GM19324 (cell line): Measurements from ENCODE around the gene PCLAF.
"Not testable (repeated sequence)": the region's sequence is repeated elsewhere in the genome, so short reads cannot be mapped to it uniquely, and the experiment has no call there.

Source experiments
- ATAC-seq: cut with Tn5 transposase; IDR thresholded peaks from one replicate; pipeline ENCODE4 v1.9.1; 2021; ENCODE audit warnings: mild to moderate bottlenecking, moderate library complexity; ENCODE audit not compliant: unreplicated experiment, low FRiP score

Gene PCLAF

DNA sequence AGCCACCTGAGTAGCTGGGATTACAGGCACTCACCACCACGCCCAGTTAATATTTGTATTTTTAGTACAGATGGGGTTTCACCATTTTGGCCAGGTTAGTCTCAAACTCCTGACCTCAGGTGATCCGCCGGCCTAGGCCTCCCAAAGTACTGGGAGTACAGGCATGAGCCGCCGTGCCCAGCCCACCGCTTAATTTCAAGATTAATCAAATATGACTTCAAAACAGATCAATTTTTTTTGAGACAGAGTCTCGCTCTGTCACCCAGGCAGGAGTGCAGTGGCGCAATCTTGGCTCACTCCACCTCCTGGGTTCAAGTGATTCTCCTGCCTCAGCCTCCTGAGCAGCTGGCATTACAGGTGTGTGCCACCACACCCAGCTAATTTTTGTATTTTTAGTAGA, 9.9 kb downstream of the PCLAF start:
- ATAC-seq: not testable (repeated sequence)

DNA sequence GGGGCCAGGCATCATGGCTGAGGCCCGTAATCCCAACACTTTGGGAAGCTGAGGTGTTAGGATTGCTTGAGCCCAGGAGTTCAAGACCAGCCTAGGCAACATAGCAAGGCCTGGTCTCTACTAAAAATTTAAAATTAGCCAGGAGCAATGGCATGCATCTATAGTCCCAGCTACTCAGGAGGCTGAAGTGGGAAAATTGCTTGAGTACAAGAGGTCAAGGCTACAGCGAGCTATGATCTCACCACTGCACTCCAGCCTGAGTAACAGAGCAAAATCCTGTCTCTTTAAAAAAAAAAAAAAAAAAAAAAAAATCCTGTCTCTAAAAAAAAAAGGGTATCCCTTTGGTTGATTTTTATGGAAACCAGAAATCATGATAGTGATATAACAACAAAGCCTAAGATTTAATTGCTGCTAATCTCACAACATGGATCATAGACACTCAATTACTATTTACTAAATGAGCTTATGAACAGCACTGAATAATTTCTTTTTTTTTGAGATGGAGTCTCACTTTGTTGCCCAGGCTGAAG, 12.1 kb downstream of the PCLAF start:
- ATAC-seq: no peak

DNA sequence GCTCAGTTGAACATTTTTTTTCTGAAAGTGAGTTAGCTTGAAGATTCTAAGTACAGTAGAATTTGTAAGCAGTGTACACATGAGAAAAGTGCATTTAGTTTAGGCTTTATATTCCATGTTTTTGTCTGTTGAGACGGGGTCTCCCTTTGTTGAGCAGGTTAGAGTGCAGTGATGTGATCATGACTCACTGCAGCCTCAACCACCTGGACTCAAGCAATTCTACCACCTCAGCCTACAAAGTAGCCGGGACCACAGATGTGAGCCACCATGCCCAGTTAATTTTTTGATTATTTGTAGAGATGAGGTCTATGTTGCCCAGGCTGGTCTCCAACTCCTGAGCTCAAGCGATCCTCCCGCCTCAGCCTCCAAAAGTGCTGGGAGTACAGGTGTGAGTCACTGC, 20.0 kb downstream of the PCLAF start:
- ATAC-seq: no peak

DNA sequence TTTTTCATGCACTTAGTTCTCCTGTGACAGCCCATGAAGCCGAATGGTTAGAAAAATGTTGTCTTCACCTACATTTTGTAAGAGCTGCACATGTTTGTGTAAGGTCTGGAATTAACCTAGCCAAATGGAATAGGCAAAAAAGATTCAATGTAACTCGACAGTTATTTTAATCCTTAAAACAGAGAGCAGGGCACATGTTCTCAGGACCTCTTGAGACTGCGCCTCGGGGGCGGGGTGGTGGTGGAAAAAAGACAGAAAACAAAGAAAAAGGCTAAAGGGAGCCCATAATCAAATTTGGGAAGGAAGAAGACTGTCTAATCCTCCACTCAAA, 24.6 kb downstream of the PCLAF start:
- ATAC-seq: no peak

DNA sequence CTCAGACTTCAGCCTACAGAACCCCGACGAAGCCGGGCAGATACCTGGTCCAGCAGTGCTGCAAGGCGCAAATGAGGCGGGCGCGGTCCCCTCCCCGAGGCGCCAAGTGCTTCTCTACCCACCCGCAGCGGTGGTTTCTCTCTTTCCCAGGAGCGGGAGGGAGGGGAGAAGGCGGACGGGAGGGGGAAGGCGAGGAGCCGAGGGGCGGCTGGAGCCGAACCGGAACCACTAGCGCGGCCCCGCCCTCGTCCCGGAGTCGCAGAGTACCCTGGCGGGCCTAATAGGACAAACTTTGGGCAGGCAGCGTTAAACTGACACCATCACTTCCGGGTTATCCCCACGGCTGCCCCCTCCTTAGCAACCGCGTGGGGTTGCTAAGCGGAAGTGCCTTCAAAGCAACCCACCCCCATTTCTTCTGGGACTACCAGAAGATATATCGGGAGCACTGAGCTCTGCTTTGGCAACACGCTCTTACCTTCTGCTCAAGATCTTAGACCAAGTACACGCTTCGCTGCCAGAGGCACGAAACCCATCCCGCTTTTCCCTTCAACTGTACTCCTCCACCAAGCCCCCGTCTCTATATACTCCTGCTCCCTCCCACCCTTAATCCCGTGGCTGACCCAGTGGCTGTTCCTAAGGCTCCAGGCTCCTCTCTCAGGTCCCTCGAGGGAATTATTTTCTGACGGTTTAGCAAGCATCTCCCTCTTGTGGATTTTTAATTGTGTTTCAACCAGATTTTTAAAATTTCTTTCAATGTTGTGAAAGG, 25.1 kb downstream of the PCLAF start, which contains the start of gene CSNK1G1:
TSS of gene CSNK1G1 (minus strand) at position 230 of the 766 bp plus-strand sequence. CDS start 55,674 bp downstream, outside the sequence.
- ATAC-seq: peak; percentile 93

DNA sequence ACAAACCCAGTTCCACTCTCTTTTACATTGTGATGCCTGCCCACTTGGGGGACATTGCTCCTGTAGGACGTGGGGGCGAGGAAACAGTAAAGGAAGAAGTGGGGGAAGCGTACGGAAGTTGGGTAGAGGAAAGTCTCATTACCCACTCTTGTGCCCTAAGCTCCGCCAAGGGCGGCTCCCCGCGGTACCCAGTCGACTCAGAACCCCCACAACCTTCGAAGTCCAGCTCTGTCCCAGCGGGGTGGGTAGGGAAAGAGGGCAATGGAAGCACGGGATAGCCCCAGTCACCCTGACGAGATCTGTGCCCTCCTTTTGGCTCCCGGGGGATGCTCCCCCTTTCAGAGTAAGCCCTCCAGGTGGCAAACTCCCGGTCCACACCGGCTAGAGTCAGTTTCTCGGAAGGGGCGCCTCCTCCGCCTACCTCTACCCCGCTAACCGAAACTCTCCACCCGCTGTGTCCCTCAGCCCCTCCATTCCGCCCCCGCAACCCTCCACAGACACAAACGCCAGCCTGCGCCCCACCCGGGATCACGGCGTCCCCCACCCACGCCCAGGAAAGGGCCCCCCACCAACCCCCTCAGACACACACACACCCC, 25.8 kb downstream of the PCLAF start:
- ATAC-seq: no peak

DNA sequence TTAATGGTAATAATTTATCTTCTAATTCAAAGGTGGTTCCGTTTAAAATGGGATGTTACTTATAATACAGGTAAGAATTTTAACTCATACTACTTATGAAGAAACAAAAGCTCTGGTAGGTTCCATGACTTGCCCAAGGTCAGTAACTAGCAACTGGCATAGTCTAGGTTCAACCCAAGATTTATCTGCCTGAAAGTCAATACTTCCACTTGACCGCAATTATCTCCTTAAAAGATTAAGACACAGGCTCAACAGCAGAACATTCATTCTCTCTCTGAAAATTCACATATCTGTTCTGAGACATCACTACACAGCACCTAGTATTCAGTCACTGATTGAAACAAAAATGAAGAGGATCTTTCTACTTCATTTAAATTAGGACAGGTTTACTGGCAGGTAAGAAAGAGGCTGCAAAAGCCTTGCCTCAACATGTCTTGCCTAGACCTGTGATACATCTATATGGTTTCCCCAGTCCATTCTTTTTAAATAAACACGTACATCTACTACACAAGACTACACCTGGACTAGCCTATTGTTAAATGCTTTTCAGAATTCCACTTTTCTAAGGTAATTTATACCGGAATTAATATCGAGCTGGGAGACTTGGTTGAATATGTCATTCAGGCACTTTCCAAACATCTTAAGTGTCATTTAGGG, 26.4 kb downstream of the PCLAF start:
- ATAC-seq: no peak

DNA sequence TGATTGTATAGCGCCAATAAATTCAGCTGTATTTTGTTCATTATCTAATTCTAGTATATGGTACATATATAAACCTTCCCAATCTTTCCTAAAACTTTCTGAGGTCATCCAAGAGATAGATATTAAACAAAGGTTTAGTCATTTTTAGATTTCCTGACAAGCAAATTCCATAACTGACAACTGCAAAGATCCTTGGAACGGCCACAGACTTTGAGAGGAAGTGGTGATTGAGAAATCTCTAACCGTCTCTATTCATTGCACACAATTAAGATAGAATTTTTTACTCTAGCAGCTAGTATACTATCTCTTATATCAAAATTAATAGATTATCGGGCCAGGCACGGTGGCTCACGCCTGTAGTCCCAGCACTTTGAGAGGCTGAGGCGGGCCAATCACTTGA, 30.0 kb downstream of the PCLAF start:
- ATAC-seq: no peak

DNA sequence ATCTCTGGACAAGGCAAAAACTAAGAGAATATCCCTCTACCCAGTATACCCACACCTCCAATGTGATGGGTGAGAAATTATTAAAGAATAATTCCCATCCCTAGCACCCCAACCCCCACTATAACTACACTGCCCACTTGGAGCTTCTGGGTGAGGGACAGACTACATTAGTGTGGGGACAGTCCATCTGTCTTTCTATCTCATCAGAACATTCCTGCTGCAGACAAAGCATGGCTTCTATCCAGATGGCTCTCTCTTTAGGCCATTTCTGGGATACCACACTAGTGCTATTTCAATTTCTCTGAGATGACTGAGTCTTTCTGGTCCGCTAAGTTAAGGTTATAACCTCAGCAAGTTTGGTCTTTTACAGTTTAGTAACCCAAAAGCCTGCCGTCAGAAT, 31.9 kb downstream of the PCLAF start:
- ATAC-seq: no peak

DNA sequence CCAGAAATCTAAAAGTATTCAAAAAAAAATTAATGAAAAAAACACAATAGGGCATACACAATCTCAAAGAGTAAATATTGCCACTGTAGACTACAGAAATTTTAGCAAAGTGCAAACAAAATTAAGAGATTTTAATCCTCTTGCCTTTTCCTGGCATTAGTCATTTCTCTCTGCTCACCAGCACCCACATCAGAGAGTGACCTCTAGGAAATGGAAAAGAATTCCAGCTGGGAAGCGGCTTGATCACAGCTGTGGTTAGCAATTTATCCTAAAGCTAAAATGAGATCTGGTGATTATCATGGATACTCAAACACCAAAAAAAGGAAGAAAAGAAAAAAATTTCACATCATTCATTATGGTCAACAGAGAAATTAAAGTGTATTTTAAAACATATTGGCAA, 32.8 kb downstream of the PCLAF start:
- ATAC-seq: no peak

DNA sequence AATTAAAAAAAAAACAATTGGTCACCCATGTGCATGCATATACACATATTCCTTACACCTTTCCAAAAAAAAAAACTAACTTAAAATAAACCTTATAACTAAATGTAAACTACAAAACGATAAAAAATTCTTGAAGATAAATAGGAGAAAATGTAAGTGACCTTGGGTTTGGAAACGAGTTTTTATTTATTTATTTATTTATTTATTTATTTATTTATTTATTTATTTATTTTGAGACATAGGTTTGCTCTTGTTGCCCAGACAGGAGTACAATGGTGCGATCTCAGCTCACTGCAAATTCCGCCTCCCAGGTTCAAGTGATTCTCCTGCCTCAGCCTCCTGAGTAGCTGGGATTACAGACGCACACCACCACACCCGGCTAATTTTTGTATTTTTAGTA, 35.0 kb downstream of the PCLAF start:
- not testable (repeated sequence) for ATAC-seq

DNA sequence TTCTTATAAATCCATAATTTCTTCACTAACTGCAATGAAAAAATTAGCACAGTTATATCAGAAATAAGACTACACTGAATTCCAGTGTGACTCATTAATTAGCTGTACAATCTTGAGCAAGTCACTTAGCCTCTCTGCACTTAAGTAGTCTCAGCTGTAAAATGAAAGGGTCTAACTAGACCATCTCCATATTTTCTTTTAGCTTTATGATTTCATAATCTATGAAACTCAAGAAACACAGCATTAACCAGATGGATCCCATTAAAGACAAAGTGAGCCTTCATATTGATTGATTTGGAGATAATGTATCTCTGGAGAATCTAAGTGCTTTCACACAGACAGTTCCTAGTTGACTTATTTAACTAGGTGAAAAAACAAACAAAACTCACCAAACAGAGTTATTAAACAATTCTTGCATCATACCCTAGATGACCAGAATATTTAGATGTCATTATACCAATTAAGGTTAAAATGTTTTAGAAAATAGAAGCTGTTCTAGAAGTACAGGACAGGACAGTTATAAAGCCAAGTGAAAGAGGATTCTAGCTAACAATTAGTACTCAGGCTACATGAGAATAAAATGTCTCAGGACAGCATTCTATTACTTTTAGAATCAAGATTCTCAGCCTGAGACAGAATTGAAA, 36.5 kb downstream of the PCLAF start:
- ATAC-seq: no peak

DNA sequence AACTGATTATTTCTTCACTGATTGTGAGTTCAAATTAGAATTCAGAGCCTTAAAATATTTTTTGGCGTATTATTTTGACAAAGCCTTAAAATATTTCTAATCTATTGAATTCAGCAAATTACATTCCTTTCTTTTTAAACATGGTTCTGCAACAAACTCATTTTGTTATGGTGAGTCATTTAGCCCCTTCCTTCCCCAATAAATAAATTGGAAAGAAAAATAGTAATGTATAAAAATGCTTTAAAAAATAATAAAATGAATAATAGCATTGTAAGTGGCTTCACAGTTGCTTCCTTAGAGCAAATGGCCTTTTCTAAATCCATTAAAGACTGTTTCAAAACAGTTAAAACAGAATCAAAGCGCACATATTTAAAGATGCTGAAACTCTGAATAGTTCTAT, 37.4 kb downstream of the PCLAF start:
- ATAC-seq: no peak

DNA sequence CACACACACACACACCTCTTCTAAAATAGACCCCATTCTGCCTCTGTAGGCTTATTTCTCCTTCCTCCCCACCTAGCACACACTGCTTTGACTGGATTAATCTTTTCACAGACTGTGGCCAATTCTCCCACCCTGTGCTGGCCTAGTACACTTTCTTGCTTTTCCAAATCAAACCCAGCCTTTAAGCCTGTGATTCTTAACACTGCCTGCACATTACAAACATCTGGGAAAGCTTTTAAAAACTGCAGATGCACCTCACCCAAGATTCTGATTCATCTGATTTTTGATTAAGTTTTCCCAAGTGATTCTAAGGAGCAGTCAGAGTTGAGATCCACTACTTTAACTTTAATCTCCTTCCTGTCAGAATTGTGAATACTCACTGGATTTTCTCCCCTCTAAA, 38.0 kb downstream of the PCLAF start:
- ATAC-seq: no peak

DNA sequence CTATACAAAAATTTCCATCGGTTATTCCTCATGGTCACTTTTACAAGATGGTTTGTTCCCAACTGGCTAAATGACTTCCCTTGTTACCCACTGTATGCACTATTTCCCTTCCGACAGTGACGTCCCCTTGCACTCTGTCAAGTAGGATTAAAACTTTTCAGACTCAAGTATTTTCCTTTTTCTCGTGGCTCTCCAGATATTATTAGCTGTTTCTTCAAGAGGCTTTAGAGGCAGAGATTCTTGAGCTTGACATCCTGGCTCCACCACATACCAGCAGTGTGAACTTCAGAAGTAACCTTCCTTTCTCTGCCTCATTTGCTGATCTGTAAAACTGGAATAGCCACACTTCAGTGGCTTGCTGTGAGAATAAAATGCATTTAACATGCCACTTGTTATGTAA, 39.3 kb downstream of the PCLAF start:
- ATAC-seq: no peak

DNA sequence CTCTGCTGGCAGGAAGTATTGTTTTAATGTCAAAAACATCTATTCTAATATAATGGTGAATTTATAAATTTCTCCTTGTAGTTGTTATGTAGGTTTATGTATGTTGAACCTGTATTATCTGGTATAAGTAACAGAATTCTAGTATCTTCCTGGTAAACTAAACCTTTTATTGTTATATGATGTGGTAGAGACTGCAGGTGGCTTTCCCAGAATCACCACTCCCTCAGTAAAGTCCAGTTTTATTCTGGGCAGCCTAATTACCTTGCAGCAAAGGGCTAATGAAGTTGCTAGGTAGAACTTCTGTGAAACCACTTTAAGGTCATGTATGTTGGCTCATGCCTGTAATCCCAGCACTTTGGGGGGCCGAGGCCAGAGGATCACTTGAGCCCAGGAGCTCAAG, 40.9 kb downstream of the PCLAF start:
- no peak for ATAC-seq

DNA sequence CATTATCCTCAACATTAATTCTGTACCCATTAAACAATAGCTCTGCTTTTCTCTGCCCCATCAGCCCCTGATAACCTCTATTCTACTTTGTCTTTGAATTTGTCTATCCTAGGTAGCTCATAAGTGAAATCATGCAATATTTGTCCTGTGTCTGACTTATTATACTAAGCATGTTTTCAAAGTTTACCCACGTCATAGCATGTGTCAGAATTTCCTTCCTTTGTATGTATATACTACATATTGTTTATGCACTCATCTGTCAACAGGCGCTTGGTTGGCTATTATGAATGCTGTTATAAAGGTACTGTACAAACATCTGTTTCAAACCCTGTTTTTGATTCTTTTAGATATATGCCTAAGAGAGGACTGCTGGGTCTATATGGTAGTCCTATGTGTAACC, 43.5 kb downstream of the PCLAF start:
- no peak for ATAC-seq

DNA sequence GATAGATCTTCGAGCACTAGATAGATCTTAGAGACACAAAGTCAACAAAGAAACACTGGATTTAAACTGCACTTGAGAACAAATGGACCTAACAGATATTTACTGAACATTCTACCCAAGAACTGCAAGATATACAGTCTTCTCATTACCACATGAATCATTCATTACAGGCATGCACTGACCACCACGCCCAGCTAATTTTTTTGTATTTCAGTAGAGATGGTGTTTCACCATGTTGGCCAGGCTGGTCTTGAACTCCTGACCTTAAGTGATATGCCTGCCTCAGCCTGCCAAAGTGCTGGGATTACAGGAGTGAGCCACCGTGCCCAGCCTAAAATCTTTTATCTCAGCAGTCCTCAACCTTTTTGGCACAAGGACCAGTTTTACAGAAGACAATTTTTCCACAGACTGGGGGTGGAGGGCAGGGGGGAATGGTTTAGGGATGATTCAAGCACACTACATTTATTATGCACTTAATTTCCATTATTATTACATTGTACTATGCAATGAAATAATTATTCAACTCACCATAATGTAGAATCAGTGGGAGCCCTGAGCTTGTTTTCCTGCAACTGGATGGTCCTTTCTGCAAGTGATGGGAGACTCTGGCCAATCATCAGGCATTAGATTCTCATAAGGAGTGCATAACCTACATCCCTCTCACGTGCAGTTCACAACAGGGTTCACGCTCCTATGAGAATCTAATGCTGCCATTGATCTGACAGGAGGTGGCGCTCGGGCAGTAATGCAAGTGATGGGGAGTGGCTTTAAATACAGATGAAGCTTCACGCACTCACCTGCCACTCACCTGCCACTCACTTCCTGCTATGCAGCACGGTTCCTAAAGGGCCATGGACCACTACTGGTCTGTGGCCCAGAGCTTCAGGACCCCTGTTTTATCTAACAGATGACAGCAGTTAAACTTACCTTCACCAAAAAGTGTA, 47.0 kb downstream of the PCLAF start:
- ATAC-seq: no peak

DNA sequence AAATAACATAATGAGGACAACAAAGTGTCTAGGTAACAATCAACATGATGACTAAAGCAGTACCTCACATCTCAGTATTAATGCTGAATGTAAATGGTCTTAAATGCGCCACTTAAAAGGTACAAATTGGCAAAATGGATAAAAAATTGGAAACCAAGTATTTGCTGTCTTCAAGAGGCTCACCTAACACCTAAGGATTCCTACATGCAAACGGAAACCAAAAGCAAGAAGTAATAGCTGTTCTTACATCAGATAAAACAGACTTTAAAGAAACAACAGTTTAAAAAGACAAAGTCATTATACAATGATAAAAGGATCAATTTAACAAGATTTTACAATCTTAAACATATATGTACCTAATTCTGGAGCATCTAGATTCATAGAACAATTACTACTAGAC, 47.7 kb downstream of the PCLAF start:
- ATAC-seq: no peak

DNA sequence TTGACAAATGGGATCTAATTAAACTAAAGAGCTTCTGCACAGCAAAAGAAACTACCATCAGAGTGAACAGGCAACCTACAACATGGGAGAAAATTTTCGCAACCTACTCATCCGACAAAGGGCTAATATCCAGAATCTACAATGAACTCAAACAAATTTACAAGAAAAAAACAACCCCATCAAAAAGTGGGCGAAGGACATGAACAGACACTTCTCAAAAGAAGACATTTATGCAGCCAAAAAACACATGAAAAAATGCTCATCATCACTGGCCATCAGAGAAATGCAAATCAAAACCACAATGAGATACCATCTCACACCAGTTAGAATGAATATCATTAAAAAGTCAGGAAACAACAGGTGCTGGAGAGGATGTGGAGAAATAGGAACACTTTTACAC, 49.6 kb downstream of the PCLAF start:
- ATAC-seq: not testable (repeated sequence)
